ENCODE results near the gene SMAP2.
A peak's percentile ranks its signal among the peaks of the same experiment; 100 is the strongest.
"Not testable (repeated sequence)": the region's sequence is repeated elsewhere in the genome, so short reads cannot be mapped to it uniquely, and the experiment has no call there.

Gene SMAP2

DNA sequence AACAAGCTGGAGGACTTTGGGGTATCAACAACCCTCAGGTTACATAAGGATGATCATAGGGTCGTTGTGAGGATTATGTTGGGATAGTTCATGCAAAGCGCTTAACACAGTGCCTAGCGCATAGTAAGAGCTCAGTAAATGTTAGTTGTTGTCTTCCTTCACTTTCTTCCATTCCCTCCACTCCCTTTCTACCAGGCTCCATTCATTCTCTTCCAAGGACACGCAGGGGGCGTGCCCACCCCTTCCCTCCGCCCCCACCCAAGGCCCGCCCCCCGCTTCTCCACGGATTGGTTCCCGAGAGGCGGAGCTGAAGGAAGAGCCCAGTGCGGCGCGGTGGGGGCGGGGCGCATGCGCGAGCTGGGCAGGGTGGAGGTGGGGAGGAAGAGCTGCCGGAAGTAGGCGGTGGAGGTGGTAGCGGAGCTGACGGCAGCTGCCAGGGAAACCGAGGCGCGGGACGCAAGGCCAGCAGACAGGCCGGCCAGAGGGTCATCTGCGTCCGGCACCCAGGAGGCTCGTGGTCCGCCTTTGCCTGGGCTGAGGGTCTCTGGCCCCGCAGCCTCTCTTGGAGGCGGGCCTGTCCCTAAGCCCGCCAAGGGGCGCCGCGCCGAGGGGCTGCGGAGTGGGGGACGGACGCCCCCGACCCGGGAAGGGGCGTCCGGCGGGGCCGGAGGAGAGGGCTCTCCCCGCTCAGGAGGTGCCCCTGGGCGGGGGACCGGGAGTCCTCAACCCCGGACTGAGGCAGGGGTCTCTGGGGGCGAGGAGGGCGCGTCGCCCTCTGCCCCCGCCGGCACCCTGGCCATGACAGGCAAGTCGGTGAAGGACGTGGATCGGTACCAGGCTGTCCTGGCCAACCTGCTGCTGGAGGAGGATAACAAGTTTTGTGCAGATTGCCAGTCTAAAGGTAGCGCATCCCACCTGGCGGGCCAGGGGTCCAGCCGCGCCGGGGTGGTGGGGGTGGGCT lies at the start of gene SMAP2:
TSS of gene SMAP2 (plus strand) at position 405 of the 961 bp plus-strand sequence. CDS start at position 799, 394 bp downstream.
- DNase-seq (ENCODE audit: low read depth in 2 of 3, low spot score in 1 of 3) = peak; percentile 90 to 96 (median 92)

DNA sequence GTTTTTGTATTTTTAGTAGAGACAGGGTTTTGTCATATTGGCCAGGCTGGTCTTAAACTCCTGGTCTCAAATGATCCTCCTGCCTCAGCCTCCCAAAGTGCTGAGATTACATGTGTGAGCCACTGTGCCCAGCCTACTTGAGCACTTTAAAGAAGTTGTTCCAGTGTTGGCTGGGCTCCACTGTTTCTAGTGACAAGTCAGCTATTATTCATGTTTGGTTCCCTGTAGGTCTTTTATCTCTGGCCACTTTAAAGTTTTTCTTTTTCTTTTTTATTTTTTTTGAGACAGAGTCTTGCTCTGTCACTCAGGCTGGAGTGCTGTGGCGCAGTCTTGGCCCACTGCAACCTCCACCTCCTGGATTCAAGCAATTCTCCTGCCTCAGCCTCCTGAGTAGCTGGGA lies 42.1 kb upstream of the SMAP2 start:
- DNase-seq (ENCODE audit: low read depth in 2 of 3, low spot score in 1 of 3) = not testable (repeated sequence)

DNA sequence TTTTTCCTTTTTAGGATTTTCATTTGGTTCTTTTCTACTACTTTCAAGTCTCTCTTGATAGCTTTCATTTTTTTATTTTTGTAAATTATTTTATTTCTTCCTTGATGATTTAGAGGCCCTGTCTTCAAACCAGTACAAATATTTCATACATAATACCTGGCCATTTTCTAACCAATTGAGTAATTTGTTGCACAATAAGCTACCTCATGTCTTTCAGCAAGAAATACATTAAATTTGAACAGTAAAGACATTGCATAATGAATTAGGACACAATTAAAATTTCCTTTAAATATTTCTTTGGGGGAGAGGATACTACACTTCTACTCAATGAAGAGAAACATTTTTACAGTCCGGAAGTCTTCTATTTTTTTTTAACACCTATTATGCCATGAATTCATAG lies 40.8 kb upstream of the SMAP2 start:
- no peak for DNase-seq (ENCODE audit: low read depth in 2 of 3, low spot score in 1 of 3)

DNA sequence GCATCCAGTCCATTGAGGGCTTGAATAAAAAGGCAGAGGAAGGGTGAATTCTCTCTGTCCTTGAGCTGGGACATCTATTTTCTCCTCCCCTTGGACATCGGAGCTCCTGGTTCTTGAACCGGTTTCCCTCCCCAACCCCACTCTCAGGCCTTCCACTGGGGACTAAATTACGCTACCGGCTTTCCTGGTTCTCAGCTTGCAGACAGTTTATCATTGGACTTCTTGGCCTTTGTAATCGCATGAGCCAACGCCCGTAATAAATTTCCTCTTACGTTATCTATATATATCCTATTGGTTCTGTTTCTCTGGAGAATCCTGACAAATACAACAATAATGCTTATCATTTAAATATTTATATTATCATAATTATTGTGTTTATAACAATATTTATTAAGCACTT lies 36.1 kb upstream of the SMAP2 start:
- DNase-seq (ENCODE audit: low read depth in 2 of 3, low spot score in 1 of 3) = no peak

DNA sequence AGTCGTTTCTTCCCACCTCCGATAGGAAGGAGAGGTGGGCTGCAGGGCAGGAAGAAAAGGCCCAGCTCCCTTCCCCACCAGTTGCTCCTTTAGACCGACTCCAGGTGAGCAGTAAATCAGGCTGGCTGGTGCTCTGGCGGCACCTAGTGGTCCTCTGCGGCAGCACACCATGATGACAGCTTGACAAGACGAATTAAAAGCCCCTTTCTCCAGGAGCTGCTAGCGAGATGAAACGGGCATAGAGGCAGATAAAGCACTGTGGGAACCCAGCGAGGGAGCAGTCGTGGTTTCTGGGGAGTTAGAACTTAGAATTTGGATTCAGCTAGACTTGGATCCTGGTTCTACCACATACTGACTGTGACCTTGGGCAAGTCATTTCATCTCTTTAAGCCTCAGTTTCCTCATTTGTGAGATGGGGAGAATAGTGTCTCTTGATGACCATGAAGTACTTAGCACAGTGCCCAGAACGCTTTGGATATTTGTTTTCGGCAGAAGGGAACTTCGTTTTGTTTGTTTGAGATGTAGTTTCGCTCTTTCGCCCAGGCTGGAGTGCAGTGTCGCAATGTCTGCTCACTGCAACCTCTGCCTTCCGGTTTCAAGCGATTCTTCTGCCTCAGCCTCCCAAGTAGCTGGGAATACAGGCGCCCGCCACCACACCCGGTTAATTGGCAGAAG lies 34.6 kb upstream of the SMAP2 start:
- DNase-seq (ENCODE audit: low read depth in 2 of 3, low spot score in 1 of 3) = peak; percentile 82 to 93 (median 88)

DNA sequence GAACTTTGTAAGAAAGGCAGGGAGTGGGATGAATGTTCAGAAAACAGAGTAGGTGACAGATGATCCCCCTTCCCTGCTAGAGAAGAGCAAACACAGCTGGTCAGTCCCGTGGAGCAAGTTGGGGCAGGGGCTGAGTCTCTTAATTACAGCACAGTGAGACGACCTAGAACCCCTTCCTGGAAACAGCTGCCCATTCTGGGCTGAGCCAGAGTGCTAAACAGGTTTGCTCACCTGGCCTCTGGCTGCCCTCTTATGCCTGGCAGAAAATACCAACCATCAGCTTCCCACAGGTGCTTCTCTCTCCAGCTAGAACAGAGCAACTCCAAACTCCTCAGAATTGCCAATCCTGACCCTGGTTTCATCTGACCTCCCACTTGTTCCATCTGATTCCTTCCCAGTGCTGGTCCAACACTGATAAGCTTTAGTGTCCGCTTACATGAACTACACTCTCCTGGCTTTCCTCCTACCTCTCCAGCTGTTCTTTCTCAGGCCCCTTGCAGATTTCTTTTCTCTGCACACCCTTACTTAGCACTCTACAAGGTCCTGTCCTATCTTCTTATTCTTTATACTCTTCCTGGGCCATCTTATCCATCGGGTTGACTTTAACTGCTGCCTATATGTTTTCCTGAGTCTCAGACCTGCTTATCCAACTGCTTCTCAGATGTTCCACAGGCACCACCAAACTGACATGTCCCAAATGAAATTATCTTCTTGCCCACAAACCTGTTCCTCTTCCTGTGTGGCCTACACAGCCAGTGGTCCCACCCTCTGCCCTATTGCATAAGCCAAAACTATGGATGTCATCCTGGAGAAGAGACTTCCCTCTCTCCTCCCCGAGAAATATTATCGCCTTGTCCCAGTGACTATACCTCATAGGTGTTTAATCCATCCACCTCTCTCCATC lies 33.9 kb upstream of the SMAP2 start:
- no peak for DNase-seq (ENCODE audit: low read depth in 2 of 3, low spot score in 1 of 3)

DNA sequence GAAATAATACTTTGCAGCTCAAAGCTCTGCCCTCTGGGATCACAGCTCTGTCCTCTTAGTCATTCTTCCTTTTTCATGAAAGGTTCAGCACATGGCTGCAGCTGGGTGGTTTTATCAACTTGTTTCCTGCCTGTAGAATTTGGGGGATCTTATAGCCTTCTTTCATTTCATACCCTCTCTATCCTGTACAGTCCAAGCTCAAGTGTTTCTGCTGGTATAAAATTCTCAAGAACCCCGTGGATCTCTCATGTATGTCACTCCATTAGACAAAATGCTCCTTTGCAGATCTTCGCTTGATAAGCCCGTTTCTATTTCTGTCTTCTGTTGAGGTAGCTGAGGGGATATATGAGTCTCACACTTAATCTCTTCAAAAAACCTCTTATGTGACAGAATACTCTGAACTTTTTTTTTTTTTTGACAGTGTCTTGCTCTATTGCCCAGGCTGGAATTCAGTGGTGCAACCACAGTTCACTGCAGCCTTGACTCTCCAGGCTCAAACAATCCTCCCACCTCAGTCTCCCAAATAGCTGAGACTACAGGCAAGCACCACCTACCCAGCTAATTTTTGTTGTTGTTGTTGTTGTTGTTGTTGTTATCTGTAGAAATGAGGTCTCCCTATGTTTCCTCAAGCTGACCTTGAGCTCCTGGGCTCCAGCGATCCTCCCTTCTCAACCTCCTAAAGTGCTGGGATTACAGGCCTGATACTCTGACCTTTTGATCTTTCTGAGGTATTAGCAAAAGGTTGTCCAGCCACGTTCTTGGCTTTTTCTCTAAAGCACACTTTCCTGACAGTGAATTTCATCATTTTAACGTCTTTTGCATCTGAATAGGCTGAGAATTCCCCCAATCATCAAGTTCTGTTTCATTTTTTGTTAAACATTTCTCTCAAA lies 31.8 kb upstream of the SMAP2 start:
- no peak for DNase-seq (ENCODE audit: low read depth in 2 of 3, low spot score in 1 of 3)

DNA sequence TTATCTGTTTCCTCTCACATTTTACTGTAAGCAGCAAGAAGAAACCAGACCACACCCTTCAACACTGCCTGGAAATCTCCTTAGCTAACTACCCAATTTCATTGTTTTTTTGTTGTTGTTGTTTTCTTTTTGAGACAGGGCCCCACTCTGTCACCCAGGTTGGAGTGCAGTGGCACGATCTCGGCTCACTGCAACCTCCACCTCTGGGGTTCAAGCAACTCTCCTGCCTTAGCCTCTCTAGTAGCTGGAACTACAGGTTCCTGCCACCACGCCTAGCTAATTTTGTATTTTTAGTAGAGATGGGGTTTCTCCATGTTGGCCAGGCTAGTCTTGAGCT lies 31.2 kb upstream of the SMAP2 start:
- not testable (repeated sequence) for DNase-seq (ENCODE audit: low read depth in 2 of 3, low spot score in 1 of 3)

DNA sequence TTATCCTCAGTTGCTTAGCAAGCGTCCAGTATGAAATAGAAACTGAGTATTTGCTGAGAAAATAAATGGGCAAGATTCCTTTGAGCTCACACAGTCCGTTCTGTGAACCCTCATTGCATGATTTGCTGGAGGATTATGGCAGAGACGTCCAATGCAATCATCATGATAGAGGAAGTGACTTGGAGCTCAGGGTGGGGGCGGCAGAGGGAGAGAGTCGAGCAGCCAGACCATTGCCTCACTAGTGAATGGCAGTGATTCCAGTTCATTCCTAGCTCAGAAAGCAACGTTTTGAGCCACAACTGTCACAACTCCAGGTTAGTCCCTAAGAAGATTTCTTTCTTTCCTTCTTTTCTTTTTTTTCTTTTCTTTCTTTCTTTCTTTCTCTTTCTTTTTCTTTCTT lies 28.9 kb upstream of the SMAP2 start:
- no peak for DNase-seq (ENCODE audit: low read depth in 2 of 3, low spot score in 1 of 3)

DNA sequence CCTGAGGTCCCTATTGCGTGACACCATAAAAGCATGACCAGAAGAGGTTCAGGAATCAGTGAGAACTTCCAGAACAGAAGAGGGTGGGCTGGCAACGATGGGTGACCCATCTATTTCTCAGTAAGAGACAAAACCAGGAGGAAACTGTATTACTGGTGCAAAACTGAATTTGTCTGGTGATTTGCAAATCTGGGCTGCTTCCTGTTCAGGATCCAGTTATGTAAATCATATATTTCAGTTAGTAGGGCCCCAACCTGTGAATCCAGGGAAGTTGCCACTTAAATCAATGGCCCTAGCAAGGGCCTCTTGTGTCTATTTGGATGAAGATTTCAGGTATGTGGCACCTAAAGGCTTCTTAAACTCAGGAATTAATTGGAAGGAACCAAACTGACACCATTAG lies 23.1 kb upstream of the SMAP2 start:
- no peak for DNase-seq (ENCODE audit: low read depth in 2 of 3, low spot score in 1 of 3)

DNA sequence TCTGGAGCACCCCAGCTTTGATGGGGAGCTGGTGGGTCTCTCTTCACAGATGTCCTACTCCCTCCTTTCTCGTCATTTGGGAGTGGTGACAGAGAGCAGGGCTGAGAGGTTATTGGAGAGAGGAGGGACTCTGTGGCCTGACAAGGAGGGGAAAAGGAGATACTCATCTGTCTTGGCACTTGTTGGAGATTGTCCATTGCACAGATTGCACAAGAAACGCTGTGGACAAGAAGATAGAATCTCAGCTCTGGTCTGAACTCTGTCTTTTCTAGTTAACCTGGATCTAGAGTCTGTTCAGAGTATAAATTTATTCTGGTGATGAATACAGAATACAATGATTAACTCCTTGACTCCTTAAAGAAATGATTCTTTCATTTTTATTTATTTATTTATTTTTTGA lies 22.4 kb upstream of the SMAP2 start:
- no peak for DNase-seq (ENCODE audit: low read depth in 2 of 3, low spot score in 1 of 3)

DNA sequence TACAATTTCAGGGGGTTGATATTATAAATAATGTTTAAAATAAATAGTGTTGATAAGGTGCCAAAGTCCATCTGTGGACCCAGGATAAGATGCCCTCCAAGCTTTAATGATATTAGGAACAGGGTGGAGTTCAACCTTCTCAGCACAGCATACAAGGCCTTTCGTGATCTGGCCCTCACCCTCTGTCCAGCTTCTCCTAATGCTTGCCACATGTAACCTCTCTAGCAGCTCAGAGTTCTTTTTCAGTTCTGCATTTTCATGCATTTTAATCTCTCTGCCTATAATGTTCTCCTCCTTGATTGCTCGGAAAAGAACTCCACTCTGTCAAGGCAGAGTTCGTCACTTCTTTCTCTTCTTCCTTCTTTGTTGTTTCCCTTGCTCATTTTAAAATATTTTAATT lies 21.4 kb upstream of the SMAP2 start:
- DNase-seq (ENCODE audit: low read depth in 2 of 3, low spot score in 1 of 3) = no peak

DNA sequence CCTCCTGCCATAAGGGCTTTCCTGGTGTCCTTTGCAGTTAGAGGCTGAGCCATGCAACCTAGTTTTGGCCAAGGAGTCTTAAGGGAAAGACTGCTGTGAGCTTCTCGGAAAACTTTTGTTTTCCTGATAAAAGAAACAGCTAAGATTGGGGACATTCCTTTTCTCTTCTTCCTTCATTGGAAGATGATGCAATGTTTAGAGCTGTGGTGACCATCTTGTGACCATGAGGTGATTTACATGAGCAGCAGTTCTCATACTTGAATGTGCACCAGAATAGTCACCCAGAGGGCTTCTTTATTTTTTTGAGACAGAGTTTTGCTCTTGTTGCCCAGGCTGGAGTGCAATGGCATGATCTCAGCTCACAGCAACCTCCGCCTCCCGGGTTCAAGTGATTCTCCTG lies 20.4 kb upstream of the SMAP2 start:
- DNase-seq (ENCODE audit: low read depth in 2 of 3, low spot score in 1 of 3) = no peak

DNA sequence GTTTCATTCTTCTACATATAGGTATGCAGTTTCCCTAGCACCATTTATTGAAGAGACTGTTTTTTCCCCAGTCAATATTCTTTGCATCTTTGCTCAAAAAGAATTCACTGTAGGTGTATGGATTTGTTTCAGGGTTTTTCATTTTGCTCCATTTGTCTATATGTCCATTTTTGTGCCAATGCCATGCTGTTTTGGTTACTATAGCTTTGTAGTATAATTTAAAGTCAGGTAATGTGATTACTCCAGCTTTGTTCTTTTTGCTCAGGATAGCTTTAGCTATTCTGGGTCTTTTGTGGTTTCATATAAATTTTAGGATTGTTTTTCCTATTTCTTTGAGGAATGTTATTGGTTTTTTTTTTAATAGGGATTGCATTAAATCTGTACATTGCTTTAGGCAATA lies 15.9 kb upstream of the SMAP2 start:
- no peak for DNase-seq (ENCODE audit: low read depth in 2 of 3, low spot score in 1 of 3)

DNA sequence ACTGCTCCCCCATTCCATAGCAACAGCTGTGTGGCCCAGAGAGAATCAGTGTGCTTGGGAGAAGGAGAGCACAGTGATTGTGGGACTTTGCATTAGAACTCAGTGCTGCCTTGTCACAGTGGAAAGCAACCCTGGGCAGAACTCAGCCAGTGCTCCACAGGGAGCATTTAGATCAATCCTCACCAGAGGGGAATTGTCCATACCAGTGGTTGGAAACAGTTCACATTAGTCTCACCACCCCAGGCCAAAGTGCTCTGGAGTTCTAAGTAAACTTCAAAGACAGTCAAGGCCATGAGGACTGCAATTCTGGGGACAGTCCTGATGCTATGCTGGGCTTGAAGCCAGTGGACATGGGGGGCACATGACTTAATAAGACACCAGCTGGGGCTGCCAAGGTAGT lies 12.9 kb upstream of the SMAP2 start:
- no peak for DNase-seq (ENCODE audit: low read depth in 2 of 3, low spot score in 1 of 3)

DNA sequence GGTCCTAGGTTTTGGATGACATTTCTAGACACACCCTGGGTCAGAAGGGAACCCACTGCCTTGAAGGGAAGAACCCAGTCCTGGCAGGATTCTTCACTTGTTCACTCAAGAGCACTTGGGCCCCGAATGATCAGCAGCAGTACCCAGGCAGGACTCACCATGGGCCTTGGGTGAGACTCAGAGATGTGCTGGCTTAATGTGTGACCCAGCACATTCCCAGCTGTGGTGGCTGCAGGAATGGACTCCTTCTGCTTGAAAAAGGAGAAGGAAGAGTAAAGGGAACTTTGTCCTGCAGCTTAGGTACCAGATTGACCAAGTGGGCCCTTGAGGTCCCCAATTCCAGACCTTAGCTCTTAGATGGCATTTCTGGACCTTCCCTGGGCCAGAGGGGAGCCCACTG lies 12.3 kb upstream of the SMAP2 start:
- DNase-seq (ENCODE audit: low read depth in 2 of 3, low spot score in 1 of 3) = no peak

DNA sequence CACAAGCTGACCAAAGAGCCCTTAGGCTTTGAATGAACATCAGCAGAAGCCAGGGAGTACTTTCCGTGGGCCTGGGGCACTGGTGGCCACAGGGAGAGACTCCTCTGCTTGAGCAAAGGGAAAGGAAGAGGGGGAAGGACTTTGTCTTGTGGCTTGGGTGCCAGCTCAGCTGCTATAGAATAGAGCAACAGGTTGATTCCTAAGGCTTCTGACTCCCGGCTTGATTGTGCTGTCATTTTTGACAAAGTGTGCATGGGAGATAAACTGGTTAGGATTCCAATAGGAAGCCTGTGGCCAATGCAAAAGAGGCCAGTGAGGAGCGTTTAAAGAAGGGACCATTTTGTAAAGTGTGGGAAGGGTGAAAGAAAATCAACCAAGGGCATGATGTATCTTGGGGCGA lies 11.9 kb upstream of the SMAP2 start:
- DNase-seq (ENCODE audit: low read depth in 2 of 3, low spot score in 1 of 3) = no peak

DNA sequence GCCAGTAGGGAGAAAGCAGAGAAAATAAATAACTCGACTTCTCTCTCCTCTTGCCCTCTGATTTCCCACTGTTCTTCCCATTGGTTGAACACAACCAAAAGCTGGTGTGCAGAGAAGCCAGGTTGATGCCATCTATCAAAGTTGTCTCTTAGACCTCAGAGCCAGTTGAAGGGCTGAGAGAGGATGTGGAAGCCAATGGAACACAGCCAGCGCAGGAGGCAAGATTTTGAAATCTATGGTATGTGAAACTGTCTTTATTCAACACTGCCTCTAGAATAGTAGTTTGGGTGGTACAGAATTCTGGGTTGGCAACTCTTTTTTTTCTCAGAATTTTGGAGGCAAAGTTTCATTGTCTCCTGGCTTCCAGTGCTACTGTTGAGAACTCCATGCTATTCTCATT lies 11.3 kb upstream of the SMAP2 start:
- DNase-seq (ENCODE audit: low read depth in 2 of 3, low spot score in 1 of 3) = no peak

DNA sequence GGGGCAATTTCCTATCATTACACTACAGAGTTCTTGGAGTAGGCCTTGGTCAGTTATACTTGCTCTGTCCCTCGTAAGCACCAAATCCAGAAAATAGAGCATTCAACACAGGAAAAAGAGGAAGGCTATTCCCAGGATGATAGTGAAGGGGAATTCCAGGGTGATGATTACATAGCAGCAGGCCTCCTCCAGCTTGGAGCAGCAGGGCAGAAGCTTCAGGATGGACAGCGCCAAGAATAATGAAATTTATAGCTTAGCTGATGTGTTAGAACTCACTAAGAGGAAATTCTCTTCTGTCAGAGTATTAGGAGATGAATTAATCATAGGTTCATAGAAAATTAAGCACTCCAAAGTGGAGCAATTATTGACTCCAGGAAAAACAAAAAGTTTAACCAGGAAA lies 10.8 kb upstream of the SMAP2 start:
- DNase-seq (ENCODE audit: low read depth in 2 of 3, low spot score in 1 of 3) = no peak

DNA sequence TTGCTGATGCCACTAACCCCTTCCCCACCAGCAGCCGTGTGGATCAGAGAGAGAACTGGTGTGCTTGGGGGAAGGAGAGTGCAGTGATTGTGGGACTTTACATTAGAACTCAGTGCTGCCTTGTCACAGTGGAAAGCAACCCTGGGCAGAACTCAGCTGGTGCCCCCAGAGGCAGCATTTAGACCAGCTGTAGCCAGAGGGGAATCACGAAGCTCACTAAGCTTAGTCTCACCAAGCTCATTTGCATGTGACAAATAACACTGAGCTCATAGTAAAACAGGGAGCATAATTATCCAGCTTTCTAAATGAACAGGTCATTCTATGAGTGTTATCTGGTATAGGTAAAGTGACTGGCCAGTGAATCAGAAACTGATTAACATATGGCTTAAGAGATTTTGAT lies 9.8 kb upstream of the SMAP2 start:
- peak in 1 of 3 donors; percentile 34 for DNase-seq (ENCODE audit: low read depth in 2 of 3, low spot score in 1 of 3)
